ENCODE data around the gene C10orf90.

- TF ChIP-seq ZNF384 (IDR thresholded peaks at IDR 0.05) (no peak), FOXK2 (IDR thresholded peaks at IDR 0.05) (no peak), FOXM1 (IDR thresholded peaks at IDR 0.05; ENCODE audit: borderline replicate concordance) (no peak), SP1 (IDR thresholded peaks at IDR 0.05) (no peak)
These were observed 53.8 kb downstream of the C10orf90 start for GRCh38 chr10:126616737-126617136.

Measured in HEK293T (cell line).